Measurements from ENCODE around the gene CD79B.
"Not testable (repeated sequence)": the region's sequence is repeated elsewhere in the genome, so short reads cannot be mapped to it uniquely, and the experiment has no call there.

The CD79B gene

DNA sequence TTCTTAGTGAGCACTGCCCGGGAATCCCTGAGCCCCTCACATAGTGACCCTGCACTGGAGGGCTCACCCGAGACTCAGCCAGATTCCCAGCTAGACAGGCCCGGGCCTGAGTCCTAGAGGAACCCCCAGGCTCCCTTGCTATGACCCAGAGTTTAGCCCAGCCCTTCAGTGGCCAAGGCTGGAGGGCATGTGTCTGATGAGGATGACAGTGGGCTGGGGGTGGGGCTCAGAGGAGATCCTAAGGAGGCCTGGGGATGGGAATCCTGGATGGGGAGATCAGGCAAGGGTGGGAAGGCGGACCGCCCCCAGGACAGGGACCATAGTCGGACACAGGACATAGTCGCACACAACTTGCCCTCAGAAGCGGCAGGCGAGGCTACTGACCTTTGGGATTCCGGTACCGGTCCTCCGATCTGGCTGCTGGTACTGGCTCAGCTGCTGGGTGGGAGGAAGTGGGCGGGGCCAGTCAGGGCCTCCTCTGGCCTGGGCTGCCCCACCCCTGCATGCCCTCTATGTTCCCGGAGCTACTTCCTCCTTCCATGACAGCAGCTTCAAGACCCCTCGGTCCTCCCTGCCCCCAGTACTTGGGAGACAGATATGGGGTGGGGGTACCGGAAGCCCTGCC, 1.1 kb downstream of the CD79B start:
- peak; percentile 55 for DNase-seq

DNA sequence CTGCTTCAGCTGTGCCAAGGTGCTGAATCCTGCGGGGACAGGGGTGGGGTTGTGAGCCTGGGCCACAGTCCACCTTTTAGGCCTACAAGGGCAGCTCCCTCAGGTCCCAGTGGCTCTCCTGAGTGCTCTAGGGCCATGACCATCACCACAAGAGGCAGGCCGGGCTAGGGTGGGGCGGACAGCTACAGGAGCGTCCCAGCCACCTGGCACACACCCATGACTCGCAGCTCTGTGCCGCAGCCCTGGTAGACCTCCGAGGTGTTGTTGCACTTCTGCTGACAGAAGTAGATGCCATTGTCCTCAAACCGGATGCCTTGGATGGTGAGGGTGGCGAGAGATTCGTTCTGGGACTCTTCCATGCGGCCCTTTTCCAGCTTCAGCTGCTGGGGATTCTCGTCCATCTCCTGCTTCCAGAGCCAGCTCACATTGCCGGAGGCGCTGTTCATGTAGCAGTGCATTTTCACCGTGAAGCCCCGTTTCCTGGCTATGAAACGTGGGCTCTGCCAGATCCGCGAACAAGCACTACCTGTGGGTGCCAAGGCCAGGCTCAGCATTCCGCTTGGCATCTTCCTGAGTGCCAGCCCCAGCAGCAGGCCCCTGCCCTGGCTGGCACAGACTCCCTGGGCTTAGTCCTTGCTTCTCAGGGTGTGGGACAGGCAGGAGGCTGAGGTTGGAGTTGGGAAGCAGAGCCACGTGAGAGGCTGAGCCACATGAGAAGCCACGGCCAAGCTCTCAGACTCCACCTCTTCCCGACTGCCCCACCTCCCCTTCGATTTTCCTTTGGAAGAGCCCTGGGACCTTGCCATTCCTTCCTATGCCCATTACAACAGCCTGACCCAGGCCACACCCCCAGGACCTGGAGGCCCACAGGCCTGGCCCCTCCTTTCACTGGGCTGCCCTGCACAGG, 2.0 kb downstream of the CD79B start:
- DNase-seq = no peak

DNA sequence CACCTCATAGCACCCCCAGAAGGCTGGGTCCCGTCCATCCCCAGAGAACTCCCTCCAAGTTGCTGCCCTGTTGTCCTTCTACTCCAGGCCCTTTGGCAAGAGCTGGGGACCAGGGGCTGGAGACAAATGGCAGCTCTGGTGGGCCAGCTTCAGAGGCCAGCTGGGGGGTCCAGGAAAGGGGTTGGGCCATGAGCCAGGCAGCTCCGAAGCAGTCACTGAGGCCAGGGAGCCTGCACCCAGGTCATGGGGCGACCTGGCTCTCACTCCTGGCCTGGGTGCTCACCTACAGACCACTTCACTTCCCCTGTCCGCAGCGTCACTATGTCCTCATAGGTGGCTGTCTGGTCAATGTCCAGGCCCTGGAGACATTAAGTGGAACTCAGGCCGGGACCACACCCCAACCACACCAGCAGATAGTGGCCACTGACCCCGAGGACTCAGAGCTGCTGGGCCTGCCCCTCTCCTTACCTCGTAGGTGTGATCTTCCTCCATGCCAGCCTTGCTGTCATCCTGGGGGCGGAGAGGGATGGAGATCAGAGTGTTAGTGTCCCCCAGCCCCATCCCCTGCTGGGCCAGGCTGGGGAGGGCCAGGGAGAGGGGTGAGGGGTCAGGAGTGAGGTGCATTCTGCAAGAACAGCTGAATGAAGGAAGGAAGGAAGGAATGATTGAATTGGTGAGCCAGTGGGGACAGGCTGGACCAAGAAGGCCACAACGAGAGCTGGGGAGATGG, 3.0 kb downstream of the CD79B start:
- DNase-seq = no peak

DNA sequence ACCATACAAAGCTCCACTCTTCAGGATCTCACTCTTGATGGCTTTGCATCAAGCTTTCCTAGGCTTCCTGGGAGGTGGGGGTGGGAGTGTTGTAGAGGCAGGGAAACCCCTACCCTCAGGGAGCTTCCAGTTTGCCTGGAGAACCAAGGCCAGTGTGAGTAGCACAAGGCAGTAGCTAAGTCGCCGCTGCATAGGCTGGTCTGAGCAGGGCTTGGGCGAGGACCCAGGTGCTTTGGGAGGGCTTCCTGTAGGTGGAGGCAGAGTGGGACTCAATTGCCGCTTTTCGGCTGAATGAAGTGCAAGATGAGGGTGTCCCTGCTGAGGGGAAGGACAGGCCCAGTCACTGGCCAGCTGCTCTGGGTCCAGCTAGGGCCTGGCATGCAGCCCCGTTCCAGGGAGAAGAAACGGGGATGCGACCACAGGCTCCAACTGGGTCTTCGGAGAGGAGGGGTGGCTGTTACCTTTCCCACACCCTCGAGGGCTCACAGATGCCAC, 3.9 kb downstream of the CD79B start:
- no peak for DNase-seq

DNA sequence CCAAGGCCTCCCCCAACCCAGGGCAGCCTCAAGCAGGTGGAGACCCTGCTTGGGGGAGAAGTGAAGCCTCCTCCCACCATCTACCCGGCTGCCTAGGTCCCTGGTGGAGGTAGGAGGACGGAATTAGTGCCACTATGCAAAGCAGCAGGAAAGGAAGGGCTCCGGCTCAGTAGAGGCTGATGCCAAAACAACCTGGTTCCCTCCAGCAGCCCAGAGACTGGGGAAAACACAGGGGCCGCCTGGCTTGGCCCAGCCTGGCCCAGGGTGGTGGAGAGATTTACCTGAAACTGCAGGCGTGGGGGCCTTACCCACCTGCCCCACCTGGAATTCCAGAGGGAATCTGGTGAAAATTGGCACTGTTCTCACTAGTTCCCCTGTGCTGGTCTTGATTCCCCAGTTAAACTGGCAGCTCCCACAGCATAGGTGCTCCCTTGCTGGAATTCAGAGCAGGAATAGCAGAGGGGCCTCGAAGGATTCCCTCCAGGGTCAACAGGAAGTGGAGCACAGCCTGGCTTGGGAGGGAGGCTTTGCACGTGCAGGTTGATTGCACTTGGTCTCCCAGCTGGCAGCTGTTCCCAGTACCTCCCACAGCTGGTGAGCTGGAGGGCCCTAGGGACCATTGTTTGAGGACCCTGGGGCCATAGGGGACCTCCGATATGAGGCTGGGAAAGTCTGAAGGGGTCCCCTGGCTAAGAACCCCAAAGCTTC, 4.5 kb downstream of the CD79B start:
- DNase-seq = no peak

DNA sequence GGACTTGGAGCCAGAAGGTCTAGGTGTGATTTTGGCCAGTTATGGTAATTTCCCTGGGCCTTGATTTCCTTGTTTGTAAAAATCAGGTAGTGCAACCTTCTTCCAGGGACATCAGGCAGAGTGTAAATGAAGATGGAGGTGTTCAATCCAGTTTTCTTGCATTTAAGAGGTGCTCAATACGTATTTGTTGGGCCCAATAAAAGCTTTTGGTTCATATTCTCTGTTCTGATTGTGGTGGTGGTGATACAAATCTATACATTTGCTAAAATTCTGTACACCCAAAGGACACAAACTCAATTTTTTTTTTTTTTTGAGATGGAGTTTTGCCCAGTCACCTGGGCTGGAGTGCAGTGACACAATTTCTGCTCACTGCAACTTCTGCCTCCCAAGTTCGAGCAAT, 6.0 kb downstream of the CD79B start:
- no peak for DNase-seq

DNA sequence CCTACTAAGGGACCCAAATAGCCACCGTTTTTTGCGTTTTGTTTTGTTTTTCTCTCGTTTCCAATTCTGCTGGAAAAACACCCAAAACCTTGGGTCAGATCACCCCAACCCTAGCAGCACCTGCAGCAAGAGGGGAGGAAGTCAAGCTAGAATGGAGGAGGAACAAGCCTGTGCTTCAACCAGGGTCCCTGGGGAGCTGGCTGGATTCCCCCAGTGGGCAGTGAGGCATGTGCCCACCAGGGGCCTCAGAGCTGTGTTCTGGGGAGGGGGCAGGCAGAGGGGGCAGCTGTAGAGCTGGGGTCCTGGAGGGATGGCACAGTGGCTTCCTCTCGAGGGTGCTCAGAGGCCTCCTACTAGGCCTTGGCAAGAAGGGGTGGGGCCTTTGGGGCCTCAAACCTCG, 6.5 kb downstream of the CD79B start:
- no peak for DNase-seq

DNA sequence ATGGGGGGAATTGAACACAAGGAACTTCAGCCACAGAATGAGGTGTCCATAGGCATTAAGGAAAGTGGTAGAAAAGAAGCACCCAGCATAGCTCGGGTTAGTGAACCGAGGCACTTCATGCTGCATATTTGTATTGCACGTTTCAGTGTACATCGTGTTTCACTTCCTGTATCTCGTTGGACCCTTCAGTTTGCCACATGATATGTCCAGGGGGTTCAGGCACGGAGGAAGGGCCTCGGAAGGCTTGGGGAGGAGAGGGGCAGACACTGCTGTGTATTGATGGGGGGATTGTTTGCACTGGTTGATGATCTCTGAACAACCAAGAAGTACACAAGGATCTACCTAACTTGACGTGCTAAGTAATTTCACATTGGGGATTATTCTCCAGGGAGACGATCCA, 9.7 kb downstream of the CD79B start:
- not testable (repeated sequence) for DNase-seq

DNA sequence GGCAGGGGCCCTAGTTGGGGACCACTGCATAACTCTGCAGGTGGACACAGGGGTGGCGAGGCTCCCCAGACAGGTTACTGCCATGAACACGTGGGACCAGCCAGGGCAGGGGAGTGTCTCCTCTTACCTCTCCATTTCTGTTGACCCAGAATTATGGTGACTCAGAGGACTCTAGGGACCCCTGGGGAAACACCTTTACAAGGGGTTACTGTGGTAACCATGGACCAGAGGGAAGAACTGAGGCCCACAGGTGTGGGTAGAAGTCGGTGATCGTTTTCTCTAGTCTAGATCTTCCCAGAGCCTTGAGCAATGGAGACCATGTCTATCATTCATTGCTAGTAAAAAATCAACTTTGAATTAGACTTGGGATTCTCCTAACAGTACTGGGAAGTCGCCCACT, 11.4 kb downstream of the CD79B start:
- DNase-seq = not testable (repeated sequence)

DNA sequence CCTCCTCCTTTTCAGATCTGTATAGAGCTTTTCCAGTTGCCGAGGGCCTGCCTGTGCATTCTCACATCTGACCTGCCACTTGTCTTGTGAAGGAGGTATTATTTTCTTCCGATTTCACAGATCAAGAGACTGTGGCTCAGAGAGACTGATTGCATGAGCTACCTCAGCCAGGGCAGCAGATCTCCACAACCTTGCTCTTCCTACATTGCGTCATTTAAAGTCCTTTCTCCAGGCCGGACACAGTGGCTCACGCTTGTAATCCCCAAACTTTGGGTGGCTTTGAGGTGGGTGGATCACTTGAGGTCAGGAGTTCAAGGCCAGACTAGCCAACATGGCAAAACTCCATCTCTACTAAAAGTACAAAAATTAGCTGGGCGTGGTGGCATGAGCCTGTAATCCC, 12.1 kb downstream of the CD79B start:
- DNase-seq = not testable (repeated sequence)

DNA sequence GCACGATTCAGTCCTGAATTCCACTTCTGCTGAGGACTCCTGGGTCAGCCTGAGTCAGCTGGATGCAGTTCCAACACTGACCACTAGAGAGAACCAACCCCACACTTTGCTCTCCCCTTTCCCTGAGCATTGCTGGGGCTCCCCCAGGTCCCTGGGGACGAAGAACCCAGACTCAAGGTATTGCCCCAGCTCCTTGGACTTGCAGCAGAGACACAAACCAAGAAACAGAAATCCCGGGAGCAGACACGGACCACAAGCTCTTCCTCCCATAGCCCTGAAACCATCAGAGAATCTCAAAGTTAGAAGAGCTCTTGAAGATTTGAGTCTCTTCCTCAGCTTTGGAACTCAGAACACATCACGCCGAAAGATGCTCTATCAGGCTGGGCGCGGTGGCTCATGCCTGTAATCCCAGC, 12.8 kb downstream of the CD79B start:
- peak; percentile 80 for DNase-seq

DNA sequence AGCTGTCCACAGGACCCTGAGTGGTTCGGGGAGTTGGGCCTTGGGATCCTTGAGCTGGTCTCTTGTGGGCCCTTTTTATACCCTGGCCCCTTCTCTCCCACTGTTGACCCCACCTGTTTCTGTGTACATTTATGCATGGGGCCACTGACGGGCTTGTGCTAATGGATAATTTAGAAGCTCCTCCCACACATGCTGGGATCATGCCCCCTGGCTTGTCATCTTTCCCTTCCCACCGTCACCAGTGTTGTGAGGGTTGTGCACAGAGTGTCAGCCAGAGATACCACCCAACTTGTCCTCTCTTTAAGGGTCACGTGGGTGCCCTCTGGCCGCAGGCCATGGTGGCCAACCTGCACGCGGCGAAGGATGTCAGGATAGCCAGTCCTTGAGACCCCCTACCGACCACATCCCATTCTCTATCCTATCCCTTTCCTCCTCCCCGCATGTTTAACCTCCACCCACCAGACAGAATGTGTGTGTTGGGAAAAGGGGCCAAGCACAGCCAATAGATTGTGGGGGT, 13.3 kb downstream of the CD79B start, which contains the start of gene GH1:
Gene GH1 (minus strand): TSS at position 51 of the 517 bp plus-strand sequence. CDS start 63 bp downstream, outside the sequence.
- not testable (repeated sequence) for DNase-seq

DNA sequence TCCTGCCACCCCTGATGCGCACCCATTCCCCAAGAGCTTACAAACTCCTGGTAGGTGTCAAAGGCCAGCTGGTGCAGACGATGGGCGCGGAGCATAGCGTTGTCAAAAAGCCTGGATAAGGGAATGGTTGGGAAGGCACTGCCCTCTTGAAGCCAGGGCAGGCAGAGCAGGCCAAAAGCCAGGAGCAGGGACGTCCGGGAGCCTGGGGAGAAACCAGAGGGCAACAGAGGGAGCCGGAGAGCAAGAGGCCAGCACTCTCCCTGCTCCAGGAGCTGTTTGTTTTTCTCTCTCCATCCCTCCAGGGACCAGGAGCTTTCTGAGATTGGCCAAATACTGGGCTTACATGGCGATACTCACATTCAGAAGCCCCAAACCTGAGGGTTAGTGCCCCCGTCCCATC, 13.8 kb downstream of the CD79B start:
- no peak for DNase-seq

DNA sequence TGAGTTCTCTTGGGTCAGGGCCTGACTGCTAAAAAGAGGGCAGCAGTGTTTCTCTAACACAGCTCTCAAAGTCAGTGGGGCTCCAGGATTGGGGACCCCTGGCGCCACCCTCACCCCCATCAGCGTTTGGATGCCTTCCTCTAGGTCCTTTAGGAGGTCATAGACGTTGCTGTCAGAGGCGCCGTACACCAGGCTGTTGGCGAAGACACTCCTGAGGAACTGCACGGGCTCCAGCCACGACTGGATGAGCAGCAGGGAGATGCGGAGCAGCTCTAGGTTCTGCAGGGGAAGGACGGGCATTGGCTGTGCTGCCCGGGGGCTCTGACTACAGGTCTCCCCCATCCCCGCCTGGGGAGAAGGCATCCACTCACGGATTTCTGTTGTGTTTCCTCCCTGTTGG, 14.5 kb downstream of the CD79B start:
- DNase-seq = no peak

DNA sequence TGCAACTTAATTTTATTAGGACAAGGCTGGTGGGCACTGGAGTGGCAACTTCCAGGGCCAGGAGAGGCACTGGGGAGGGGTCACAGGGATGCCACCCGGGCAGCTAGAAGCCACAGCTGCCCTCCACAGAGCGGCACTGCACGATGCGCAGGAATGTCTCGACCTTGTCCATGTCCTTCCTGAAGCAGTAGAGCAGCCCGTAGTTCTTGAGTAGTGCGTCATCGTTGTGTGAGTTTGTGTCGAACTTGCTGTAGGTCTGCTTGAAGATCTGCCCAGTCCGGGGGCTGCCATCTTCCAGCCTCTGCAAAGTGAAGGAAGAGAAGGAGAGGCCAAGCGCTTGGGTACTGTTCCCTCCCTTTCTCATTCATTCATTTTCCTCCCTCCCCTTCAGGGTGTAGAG, 14.9 kb downstream of the CD79B start:
- DNase-seq = not testable (repeated sequence)

DNA sequence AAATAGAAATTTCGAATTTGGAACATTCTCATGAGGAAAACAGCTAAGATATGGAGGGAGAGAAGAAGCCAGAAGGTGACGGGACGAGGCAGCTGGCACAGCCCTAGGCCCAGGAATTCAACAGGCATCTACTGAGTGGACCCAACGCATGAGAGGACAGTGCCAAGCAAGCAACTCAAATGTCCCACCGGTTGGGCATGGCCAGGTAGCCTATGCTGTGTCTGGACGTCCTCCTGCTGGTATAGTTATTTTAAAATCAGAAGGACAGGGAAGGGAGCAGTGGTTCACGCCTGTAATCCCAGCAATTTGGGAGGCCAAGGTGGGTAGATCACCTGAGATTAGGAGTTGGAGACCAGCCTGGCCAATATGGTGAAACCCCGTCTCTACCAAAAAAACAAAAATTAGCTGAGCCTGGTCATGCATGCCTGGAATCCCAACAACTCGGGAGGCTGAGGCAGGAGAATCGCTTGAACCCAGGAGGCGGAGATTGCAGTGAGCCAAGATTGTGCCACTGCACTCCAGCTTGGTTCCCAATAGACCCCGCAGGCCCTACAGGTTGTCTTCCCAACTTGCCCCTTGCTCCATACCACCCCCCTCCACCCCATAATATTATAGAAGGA, 15.5 kb downstream of the CD79B start:
- DNase-seq = no peak

DNA sequence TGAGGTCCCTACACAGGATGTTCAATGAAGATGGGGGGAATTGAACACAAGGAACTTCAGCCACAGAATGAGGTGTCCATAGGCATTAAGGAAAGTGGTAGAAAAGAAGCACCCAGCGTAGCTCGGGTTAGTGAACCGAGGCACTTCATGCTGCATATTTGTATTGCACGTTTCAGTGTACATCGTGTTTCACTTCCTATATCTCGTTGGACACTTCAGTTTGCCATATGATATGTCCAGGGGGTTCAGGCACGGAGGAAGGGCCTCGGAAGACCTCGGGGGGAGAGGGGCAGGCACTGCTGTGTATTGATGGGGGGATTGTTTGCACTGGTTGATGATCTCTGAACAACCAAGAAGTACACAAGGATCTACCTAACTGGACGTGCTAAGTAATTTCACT, 16.4 kb downstream of the CD79B start:
- not testable (repeated sequence) for DNase-seq

DNA sequence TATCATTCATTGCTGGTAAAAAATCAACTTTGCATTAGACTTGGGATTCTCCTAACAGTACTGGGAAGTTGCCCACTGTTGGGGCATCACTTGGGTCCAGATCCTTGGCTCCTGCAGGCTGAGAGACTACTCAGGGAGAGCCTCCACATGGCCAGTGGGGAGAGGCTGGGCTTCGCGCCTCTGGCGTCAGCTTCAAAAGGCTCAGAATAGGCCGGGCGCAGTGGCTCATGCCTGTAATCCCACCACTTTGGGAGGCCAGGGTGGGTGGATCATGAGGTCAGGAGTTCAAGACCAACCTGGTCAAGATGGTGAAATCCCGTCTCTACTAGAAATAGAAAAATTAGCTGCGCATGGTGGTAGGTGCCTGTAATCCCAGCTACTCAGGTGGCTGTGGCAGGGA, 17.7 kb downstream of the CD79B start:
- no peak for DNase-seq

DNA sequence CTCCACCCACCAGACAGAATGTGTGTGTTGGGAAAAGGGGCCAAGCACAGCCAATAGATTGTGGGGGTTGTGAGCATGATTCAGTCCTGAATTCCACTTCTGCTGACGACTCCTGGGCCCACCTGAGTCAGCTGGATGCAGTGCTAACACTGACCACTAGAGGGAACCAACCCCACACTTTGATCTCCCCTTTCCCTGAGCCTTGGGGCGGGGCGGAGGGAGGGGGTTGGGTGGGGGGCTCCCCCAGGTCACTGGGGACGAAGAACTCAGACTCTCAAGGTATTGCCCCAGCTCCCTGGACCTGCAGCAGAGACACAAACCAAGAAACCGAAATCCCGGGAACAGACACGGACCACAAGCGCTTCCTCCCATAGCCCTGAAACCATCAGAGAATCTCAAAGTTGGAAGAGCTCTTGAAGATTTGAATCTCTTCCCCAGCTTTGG, 20.5 kb downstream of the CD79B start:
- DNase-seq = peak; percentile 69

DNA sequence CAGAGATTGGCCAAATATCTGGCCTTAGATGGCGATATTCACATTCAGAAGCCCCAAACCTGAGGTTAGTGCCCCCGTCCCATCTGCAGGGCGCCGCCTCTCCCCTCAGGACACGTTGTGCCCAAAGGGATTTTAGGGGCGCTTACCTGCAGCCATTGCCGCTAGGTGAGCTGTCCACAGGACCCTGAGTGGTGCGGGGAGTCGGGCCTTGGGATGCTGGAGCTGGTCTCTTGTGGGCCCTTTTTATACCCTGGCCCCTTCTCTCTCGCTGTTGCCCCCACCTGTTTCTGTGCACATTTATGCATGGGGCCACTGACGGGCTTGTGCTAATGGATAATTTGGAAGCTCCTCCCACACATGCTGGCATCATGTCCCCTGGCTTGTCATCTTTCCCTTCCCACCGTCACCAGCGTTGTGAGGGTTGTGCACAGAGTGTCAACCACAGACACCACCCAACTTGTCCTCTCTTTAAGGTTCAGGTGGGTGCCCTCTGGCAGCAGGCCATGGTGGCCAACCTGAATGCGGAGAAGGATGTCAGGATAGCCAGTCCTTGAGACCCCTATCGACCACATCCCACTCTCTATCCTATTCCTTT, 21.0 kb downstream of the CD79B start, which contains the start of gene CSHL1:
Gene CSHL1 (minus strand): TSS at position 218 of the 595 bp plus-strand sequence. CDS start 62 bp downstream, at position 156.
- no peak for DNase-seq

DNA sequence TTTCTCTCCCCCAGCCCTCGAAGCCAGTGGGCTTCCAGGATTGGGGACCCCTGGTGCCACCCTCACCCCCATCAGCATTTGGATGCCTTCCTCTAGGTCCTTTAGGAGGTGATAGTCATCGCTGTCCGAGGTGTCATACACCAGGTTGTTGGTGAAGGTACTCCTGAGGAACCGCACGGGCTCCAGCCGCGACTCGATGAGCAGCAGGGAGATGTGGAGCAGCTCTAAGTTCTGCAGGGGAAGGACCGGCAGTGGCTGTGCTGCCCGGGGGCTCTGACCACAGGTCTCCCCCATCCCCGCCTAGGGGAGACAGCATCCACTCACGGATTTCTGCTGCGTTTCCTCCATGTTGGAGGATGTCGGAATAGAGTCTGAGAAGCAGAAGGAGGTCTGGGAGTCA, 22.0 kb downstream of the CD79B start:
- DNase-seq = no peak

Measured in stimulated activated CD4-positive, alpha-beta T cell treated with anti-CD3 and anti-CD28 coated beads, Interleukin-4, amount 100 ng/mL, for 24 hours (primary cell).